Measurements from ENCODE around the gene ZNF804A. TPM values are rescaled to one million over a fixed set of nuclear protein-coding genes. Genes with fewer than 3 reads are reported as not detected.

ZNF804A gene
- total RNA-seq, 4 donors from 2014 or later, result 0.05 to 0.10 TPM; not detected in 2

DNA sequence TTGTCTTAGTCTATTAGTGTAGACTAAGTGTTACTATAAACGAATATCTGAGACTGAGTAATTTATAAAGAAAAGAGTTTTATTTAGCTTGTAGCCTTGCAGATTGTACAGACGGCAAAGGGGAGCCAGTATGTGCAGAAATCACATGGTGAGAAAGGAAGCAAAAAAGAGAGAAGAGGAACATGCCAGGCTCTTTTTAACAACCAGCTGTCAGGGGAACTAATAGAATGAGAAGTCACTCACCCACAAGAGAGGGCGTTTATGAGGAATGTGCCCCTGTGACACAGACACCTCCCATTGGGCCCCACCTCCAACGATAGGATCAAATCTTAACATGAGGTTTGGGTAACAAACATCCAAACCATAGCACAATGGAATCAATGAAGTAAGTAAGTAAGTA lies 20.6 kb upstream of the ZNF804A start:
- no peak for DNase-seq (ENCODE audit: low spot score in 2 of 2)
- WGBS, 2 donors, result 50 to 68% methylated on average over 4 of the region's 4 CpGs
- TF ChIP-seq, protein P1, sequence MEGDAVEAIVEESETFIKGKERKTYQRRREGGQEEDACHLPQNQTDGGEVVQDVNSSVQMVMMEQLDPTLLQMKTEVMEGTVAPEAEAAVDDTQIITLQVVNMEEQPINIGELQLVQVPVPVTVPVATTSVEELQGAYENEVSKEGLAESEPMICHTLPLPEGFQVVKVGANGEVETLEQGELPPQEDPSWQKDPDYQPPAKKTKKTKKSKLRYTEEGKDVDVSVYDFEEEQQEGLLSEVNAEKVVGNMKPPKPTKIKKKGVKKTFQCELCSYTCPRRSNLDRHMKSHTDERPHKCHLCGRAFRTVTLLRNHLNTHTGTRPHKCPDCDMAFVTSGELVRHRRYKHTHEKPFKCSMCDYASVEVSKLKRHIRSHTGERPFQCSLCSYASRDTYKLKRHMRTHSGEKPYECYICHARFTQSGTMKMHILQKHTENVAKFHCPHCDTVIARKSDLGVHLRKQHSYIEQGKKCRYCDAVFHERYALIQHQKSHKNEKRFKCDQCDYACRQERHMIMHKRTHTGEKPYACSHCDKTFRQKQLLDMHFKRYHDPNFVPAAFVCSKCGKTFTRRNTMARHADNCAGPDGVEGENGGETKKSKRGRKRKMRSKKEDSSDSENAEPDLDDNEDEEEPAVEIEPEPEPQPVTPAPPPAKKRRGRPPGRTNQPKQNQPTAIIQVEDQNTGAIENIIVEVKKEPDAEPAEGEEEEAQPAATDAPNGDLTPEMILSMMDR (IDR thresholded peaks at IDR 0.05), result no peak
- no peak for TF ChIP-seq POLR2A (IDR thresholded peaks at IDR 0.05)
- intact Hi-C loops (cut with DNase I; ENCODE audit: low total_unique reads), result no loop called here
- H3K4me3 ChIP-seq (ENCODE audit: low read depth, poor library complexity, severe bottlenecking), result no peak overlapping the region

DNA sequence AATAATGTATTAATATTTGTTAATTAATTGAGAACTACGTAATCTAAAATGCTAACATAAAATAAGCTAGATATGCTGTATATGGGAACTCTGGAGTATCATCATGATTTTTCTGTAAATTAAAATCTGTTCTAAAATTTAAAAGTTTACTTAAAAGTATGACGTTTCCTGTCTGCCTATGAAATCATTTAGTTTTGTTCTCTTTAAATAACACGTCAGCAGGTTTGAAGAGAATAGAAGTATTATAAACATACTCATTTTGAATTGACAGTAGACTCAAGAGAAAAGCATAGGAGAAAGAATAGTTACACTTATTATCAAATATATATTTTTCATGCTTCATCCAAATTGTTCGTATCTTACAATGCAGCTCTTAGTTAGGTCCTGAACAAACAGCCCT lies 19.1 kb upstream of the ZNF804A start:
- WGBS, 2 donors, result 84% methylated on average over 4 of the region's 4 CpGs
- TF ChIP-seq, protein P1 (IDR thresholded peaks at IDR 0.05), result no peak
- no peak for TF ChIP-seq POLR2A (IDR thresholded peaks at IDR 0.05)
- H3K4me3 ChIP-seq (ENCODE audit: low read depth, poor library complexity, severe bottlenecking), result no peak overlapping the region
- intact Hi-C loops (cut with DNase I; ENCODE audit: low total_unique reads), result no loop called here
- no peak for DNase-seq (ENCODE audit: low spot score in 2 of 2)

DNA sequence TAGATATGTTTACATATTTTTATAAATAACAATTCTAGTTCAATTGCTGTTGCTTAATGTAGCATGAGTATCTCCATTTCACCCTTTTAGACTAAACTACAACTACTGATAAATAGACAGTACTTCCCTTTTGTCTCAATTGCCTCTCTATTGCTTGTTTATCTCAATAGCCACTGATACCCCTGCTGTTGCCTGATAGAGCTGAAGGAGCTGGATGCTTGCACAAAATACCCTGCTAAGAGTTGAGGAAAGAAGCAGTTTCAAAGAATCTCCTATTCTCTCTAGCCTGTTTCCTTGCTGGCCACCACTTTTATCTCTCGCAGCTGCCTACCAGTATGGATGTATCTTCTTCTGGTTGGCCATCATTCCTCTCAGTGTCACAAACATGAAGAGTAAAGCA lies 16.9 kb upstream of the ZNF804A start:
- no peak for DNase-seq (ENCODE audit: low spot score in 2 of 2)
- intact Hi-C loops (cut with DNase I; ENCODE audit: low total_unique reads), result no loop called here
- 92 to 93% methylated on average over 1 of the region's 1 CpG for WGBS, 2 donors
- no peak overlapping the region for H3K4me3 ChIP-seq (ENCODE audit: low read depth, poor library complexity, severe bottlenecking)
- TF ChIP-seq, protein P1 (IDR thresholded peaks at IDR 0.05), result no peak
- no peak for TF ChIP-seq POLR2A (IDR thresholded peaks at IDR 0.05)

DNA sequence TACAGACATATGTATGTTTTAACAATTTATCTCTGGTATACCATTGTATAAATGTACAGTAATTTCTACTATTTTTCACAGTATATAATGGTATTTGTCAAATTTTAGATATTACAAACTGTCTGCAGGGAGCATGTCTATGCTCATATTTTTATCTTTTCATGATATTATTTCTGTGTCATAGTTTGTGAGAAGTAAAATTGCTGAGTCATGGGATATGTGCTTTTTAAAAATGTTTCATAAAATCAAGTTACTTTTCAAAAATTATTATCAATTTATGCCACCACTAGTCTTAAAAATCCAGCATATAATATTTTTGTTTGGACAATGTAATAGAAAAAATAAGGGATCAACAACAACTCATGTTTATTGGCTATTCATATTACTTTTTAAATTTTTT lies 9.1 kb upstream of the ZNF804A start:
- H3K4me3 ChIP-seq (ENCODE audit: low read depth, poor library complexity, severe bottlenecking), result no peak overlapping the region
- DNase-seq (ENCODE audit: low spot score in 2 of 2), result no peak
- TF ChIP-seq, protein P1 (IDR thresholded peaks at IDR 0.05), result no peak
- TF ChIP-seq POLR2A (IDR thresholded peaks at IDR 0.05), result no peak
- intact Hi-C loops (cut with DNase I; ENCODE audit: low total_unique reads), result no loop called here

DNA sequence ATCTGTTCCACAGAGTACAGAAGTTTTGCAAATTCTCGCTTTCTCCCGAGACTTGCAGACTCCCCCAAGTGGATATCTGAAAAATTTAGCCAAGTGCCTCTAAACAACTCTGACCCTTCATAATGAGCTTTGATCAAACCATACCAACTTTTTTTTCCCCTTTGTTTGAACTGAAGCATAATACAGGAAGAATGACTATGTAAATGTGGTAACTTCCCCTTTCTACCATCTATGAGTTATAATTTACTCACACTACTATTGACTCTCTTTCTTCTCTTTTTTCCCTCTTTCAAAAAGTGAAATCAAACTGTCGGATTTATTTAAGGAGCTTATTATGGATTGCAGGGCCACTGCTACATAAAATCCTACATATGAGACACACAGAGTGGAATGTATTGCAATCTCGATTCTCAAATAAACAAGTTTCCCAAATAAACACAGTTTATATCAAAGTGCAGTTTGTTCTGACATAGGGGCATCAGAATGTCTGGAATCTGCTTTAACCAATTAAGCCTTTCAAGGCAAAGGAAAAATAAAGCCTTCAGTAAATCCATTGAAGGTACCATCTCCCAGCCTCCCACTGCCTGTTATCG lies 1.4 kb upstream of the ZNF804A start:
- no peak overlapping the region for H3K4me3 ChIP-seq (ENCODE audit: low read depth, poor library complexity, severe bottlenecking)
- DNase-seq (ENCODE audit: low spot score in 2 of 2), result no peak
- TF ChIP-seq POLR2A (IDR thresholded peaks at IDR 0.05), result no peak
- TF ChIP-seq, protein P1 (IDR thresholded peaks at IDR 0.05), result no peak

DNA sequence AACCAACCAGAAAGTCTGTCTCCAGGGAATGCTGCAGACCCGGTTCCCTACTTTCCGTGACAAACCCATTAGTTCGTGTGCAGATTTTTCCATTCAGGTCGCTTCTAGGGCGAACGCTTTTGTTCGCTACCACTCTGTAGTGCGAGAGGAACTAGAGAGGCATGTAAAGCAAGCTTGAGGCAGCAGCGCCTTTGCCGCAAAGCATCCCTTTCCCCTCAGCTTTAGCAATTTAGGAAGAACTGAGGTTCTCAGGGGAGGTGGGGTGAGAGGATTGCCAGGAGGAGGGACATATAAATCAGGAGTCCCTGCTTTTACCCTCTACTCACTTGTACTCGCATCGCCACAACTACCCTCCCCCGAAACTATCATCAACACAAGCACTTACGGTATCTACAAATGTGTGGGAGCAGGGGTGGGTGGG lies 748 bp upstream of the ZNF804A start:
- WGBS, 2 donors, result 2 to 7% methylated on average over 14 of the region's 14 CpGs
- DNase-seq (ENCODE audit: low spot score in 2 of 2), result no peak
- TF ChIP-seq, protein P1 (IDR thresholded peaks at IDR 0.05), result no peak
- no peak for TF ChIP-seq POLR2A (IDR thresholded peaks at IDR 0.05)
- H3K4me3 ChIP-seq (ENCODE audit: low read depth, poor library complexity, severe bottlenecking), result no peak overlapping the region
- intact Hi-C loops (cut with DNase I; ENCODE audit: low total_unique reads), result no loop called here

More for the DNA sequence above, 1.4 kb upstream of the ZNF804A start:
- WGBS, 2 donors, result 29 to 35% methylated on average over 5 of the region's 5 CpGs
- intact Hi-C loops (cut with DNase I; ENCODE audit: low total_unique reads), result no loop called here

Data from lower leg skin (tissue), 4 donors.